ENCODE measurements around the gene SCT. TPM values are rescaled to one million over a fixed set of nuclear protein-coding genes. Genes with fewer than 3 reads are reported as not detected.
A peak's percentile ranks its signal among the peaks of the same experiment; 100 is the strongest.

Gene SCT
- total RNA-seq, 4 donors from 2014 or later = 12.6 TPM; not detected in 3

- peak in 1 of 3 donors; percentile 39 for DNase-seq
- Histone ChIP-seq H3K27me3 (no peaks in the 10 kb centered on the region), H3K27ac (no peak overlapping the region), H3K9me3 (no peaks in the 10 kb centered on the region), H3K36me3 (peaks cover 0 to 81% (median 3%) of the 10 kb centered on the region in 3 donors), H3K4me3 (no peak overlapping the region), H3K4me1 (peaks cover 10 to 42% (median 19%) of the 10 kb centered on the region in 4 donors)
- TF ChIP-seq CTCF (IDR thresholded peaks at IDR 0.05) (no peak), POLR2A (IDR thresholded peaks at IDR 0.05) (no peak)
Measured at GRCh38 chr11:610146-610801, 16.7 kb downstream of the SCT start.

GRCh38 chr11:609341-609811 lies 17.6 kb downstream of the SCT start:
- Histone ChIP-seq H3K4me3 (no peak overlapping the region), H3K27ac (no peak overlapping the region), H3K27me3 (no peaks in the 10 kb centered on the region), H3K36me3 (peaks cover 0 to 90% (median 7%) of the 10 kb centered on the region in 3 donors), H3K4me1 (peaks cover 8 to 33% (median 12%) of the 10 kb centered on the region in 4 donors), H3K9me3 (no peaks in the 10 kb centered on the region)
- TF ChIP-seq CTCF (IDR thresholded peaks at IDR 0.05) (no peak), POLR2A (IDR thresholded peaks at IDR 0.05) (no peak)
- DNase-seq = peak in 1 of 3 donors; percentile 41

GRCh38 chr11:608791-609251 lies 18.2 kb downstream of the SCT start:
- DNase-seq = peak in 1 of 3 donors; percentile 47
- Histone ChIP-seq H3K36me3 (peaks cover 0 to 96% (median 7%) of the 10 kb centered on the region in 3 donors), H3K4me1 (peaks cover 2 to 28% (median 8%) of the 10 kb centered on the region in 4 donors), H3K27me3 (no peaks in the 10 kb centered on the region), H3K27ac (no peak overlapping the region), H3K9me3 (no peaks in the 10 kb centered on the region), H3K4me3 (no peak overlapping the region)
- TF ChIP-seq CTCF (IDR thresholded peaks at IDR 0.05) (no peak), POLR2A (IDR thresholded peaks at IDR 0.05) (no peak)

- Histone ChIP-seq H3K27ac (no peak overlapping the region), H3K9me3 (no peaks in the 10 kb centered on the region), H3K27me3 (no peaks in the 10 kb centered on the region), H3K4me1 (peaks cover 0 to 22% (median 4%) of the 10 kb centered on the region in 4 donors), H3K4me3 (no peak overlapping the region), H3K36me3 (peaks cover 0 to 100% (median 7%) of the 10 kb centered on the region in 3 donors)
- DNase-seq = peak in 1 of 3 donors; percentile 44
- no peak for TF ChIP-seq POLR2A (IDR thresholded peaks at IDR 0.05)
- no peak for TF ChIP-seq CTCF (IDR thresholded peaks at IDR 0.05)
Measured at GRCh38 chr11:607971-608659, 18.9 kb downstream of the SCT start.

GRCh38 chr11:607020-607780 lies 19.8 kb downstream of the SCT start:
- Histone ChIP-seq H3K27ac (no peak overlapping the region), H3K4me3 (no peak overlapping the region), H3K4me1 (peaks cover 0 to 13% (median under 1%) of the 10 kb centered on the region in 4 donors), H3K27me3 (no peaks in the 10 kb centered on the region), H3K9me3 (no peaks in the 10 kb centered on the region), H3K36me3 (peaks cover 0 to 100% (median 7%) of the 10 kb centered on the region in 3 donors)
- TF ChIP-seq POLR2A (IDR thresholded peaks at IDR 0.05) = no peak
- TF ChIP-seq CTCF (IDR thresholded peaks at IDR 0.05) = no peak
- peak in 1 of 3 donors; percentile 38 for DNase-seq

All from Peyer's patch (tissue), 4 donors.